HUES6 (cell line): ENCODE results near the gene STX4.
A peak's percentile ranks its signal among the peaks of the same experiment; 100 is the strongest.

Experiments
- H3K27ac ChIP-seq: 2 replicates; pipeline ENCODE4 v1.7.0; 2013; ENCODE audit warnings: low read depth, mild to moderate bottlenecking, low read length, inconsistent platforms
- H3K27me3 ChIP-seq: 2 replicates; pipeline ENCODE4 v1.6.1; 2013; ENCODE audit warnings: low read length; ENCODE audit not compliant: control insufficient read depth, insufficient read depth
- H3K36me3 ChIP-seq: 2 replicates; pipeline ENCODE4 v1.6.1; 2013; ENCODE audit warnings: low read length; ENCODE audit not compliant: control insufficient read depth, insufficient read depth
- H3K4me1 ChIP-seq: 2 replicates; pipeline ENCODE4 v1.6.1; 2013; ENCODE audit warnings: low read length; ENCODE audit not compliant: control insufficient read depth, insufficient read depth
- H3K4me3 ChIP-seq: 2 replicates; pipeline ENCODE4 v1.5.1; 2013; ENCODE audit warnings: low read depth, low read length
- H3K9ac ChIP-seq: one replicate; pipeline ENCODE4 v1.6.1; 2013; ENCODE audit warnings: mild to moderate bottlenecking, low read length
- H3K9me3 ChIP-seq: 2 replicates; pipeline ENCODE4 v1.6.1; 2013; ENCODE audit warnings: low read depth, low read length; ENCODE audit not compliant: control insufficient read depth, insufficient read depth

Gene STX4

GRCh38 chr16:31072540-31073141, 39.3 kb downstream of the STX4 start:
- Histone ChIP-seq H3K4me1 (peaks cover 6% of the 10 kb centered on the region), H3K27ac (peak overlapping the region; percentile 59), H3K9ac (peak overlapping the region; percentile 83), H3K36me3 (peaks cover 18% of the 10 kb centered on the region), H3K4me3 (peak overlapping the region; percentile 97), H3K9me3 (no peaks in the 10 kb centered on the region), H3K27me3 (no peaks in the 10 kb centered on the region)

GRCh38 chr16:31073142-31073969, 40.0 kb downstream of the STX4 start:
- Histone ChIP-seq H3K9me3 (no peaks in the 10 kb centered on the region), H3K27me3 (no peaks in the 10 kb centered on the region), H3K27ac (peak overlapping the region; percentile 59), H3K9ac (peak overlapping the region; percentile 83), H3K36me3 (peaks cover 25% of the 10 kb centered on the region), H3K4me3 (peak overlapping the region; percentile 97), H3K4me1 (peaks cover 6% of the 10 kb centered on the region)

- Histone ChIP-seq H3K4me1 (peaks cover 6% of the 10 kb centered on the region), H3K9me3 (no peaks in the 10 kb centered on the region), H3K27me3 (no peaks in the 10 kb centered on the region), H3K27ac (peak within 1 kb of the TSS; percentile 59), H3K9ac (peak within 1 kb of the TSS; percentile 83), H3K36me3 (peaks cover 33% of the 10 kb centered on the region), H3K4me3 (peak within 1 kb of the TSS; percentile 97)
These were observed 40.8 kb downstream of the STX4 start, which contains the start of the genes ZNF646 and ZNF668 for GRCh38 chr16:31073970-31074813. TSS of gene ZNF646 (plus strand) at chr16:31074422. CDS start at chr16:31076325, 1,903 bp downstream. TSS of gene ZNF668 (minus strand) at chr16:31074240. CDS start at chr16:31064459, 9,781 bp downstream.

- peak overlapping the region; percentile 83 for H3K9ac ChIP-seq
- H3K4me1 ChIP-seq = peaks cover 6% of the 10 kb centered on the region
- peaks cover 39% of the 10 kb centered on the region for H3K36me3 ChIP-seq
- H3K4me3 ChIP-seq = peak overlapping the region; percentile 97
- no peaks in the 10 kb centered on the region for H3K27me3 ChIP-seq
- no peaks in the 10 kb centered on the region for H3K9me3 ChIP-seq
- H3K27ac ChIP-seq = peak overlapping the region; percentile 59; the same call in 1 of the 2 replicates
These were observed 41.4 kb downstream of the STX4 start for GRCh38 chr16:31074814-31075183.

GRCh38 chr16:31076319-31076718, 43.0 kb downstream of the STX4 start:
- Histone ChIP-seq H3K9ac (no peak overlapping the region), H3K27me3 (no peaks in the 10 kb centered on the region), H3K4me3 (no peak overlapping the region), H3K9me3 (no peaks in the 10 kb centered on the region), H3K4me1 (peaks cover 6% of the 10 kb centered on the region), H3K27ac (no peak overlapping the region), H3K36me3 (peaks cover 54% of the 10 kb centered on the region)

- peaks cover 61% of the 10 kb centered on the region for H3K36me3 ChIP-seq
- H3K27me3 ChIP-seq = no peaks in the 10 kb centered on the region
- no peak overlapping the region for H3K27ac ChIP-seq
- H3K4me3 ChIP-seq = no peak overlapping the region
- no peaks in the 10 kb centered on the region for H3K9me3 ChIP-seq
- H3K9ac ChIP-seq = no peak overlapping the region
- peaks cover 3% of the 10 kb centered on the region for H3K4me1 ChIP-seq
These were observed 43.7 kb downstream of the STX4 start for GRCh38 chr16:31077024-31077423.

- Histone ChIP-seq H3K4me1 (no peaks in the 10 kb centered on the region), H3K9me3 (no peaks in the 10 kb centered on the region), H3K9ac (no peak overlapping the region), H3K36me3 (peaks cover 68% of the 10 kb centered on the region), H3K27me3 (no peaks in the 10 kb centered on the region), H3K27ac (no peak overlapping the region), H3K4me3 (no peak overlapping the region)
These were observed 44.4 kb downstream of the STX4 start for GRCh38 chr16:31077592-31078396.

- Histone ChIP-seq H3K27me3 (no peaks in the 10 kb centered on the region), H3K9me3 (no peaks in the 10 kb centered on the region), H3K36me3 (peaks cover 78% of the 10 kb centered on the region), H3K4me1 (no peaks in the 10 kb centered on the region), H3K27ac (no peak overlapping the region), H3K9ac (no peak overlapping the region), H3K4me3 (no peak overlapping the region)
These were observed 45.4 kb downstream of the STX4 start for GRCh38 chr16:31078597-31079341.

GRCh38 chr16:31079342-31079944, 46.1 kb downstream of the STX4 start:
- Histone ChIP-seq H3K4me1 (no peaks in the 10 kb centered on the region), H3K4me3 (no peak overlapping the region), H3K9me3 (no peaks in the 10 kb centered on the region), H3K36me3 (peaks cover 84% of the 10 kb centered on the region), H3K27ac (no peak overlapping the region), H3K27me3 (no peaks in the 10 kb centered on the region), H3K9ac (no peak overlapping the region)
